ENCODE data around the gene CLEC16A.

The CLEC16A gene

GRCh38 chr16:11160676-11161115 lies 216.3 kb downstream of the CLEC16A start:
- no peak for DNase-seq (ENCODE audit: low spot score)

- no peak for DNase-seq (ENCODE audit: low spot score)
Measured at GRCh38 chr16:11161439-11161838, 217.1 kb downstream of the CLEC16A start.

GRCh38 chr16:11161974-11162373 lies 217.6 kb downstream of the CLEC16A start:
- no peak for DNase-seq (ENCODE audit: low spot score)

GRCh38 chr16:11162586-11163268 lies 218.4 kb downstream of the CLEC16A start:
- no peak for DNase-seq (ENCODE audit: low spot score)

- no peak for DNase-seq (ENCODE audit: low spot score)
Measured at GRCh38 chr16:11163761-11164261, 219.4 kb downstream of the CLEC16A start.

GRCh38 chr16:11164482-11165270 lies 220.3 kb downstream of the CLEC16A start:
- DNase-seq (ENCODE audit: low spot score), result no peak

GRCh38 chr16:11165349-11165748 lies 221.0 kb downstream of the CLEC16A start:
- DNase-seq (ENCODE audit: low spot score), result no peak

- no peak for DNase-seq (ENCODE audit: low spot score)
Measured at GRCh38 chr16:11165894-11166665, 221.7 kb downstream of the CLEC16A start.

- no peak for DNase-seq (ENCODE audit: low spot score)
Measured at GRCh38 chr16:11167581-11167980, 223.2 kb downstream of the CLEC16A start.

GRCh38 chr16:11168386-11169051 lies 224.2 kb downstream of the CLEC16A start:
- DNase-seq (ENCODE audit: low spot score), result no peak

GRCh38 chr16:11169641-11170040 lies 225.3 kb downstream of the CLEC16A start:
- DNase-seq (ENCODE audit: low spot score), result no peak

- no peak for DNase-seq (ENCODE audit: low spot score)
Measured at GRCh38 chr16:11170201-11170600, 225.8 kb downstream of the CLEC16A start.

- no peak for DNase-seq (ENCODE audit: low spot score)
Measured at GRCh38 chr16:11170696-11171447, 226.5 kb downstream of the CLEC16A start.

GRCh38 chr16:11171448-11171709 lies 227.0 kb downstream of the CLEC16A start:
- no peak for DNase-seq (ENCODE audit: low spot score)

GRCh38 chr16:11171757-11172299 lies 227.5 kb downstream of the CLEC16A start:
- DNase-seq (ENCODE audit: low spot score), result no peak

- no peak for DNase-seq (ENCODE audit: low spot score)
Measured at GRCh38 chr16:11173426-11173825, 229.1 kb downstream of the CLEC16A start.

GRCh38 chr16:11174141-11174540 lies 229.8 kb downstream of the CLEC16A start:
- DNase-seq (ENCODE audit: low spot score), result no peak

GRCh38 chr16:11175106-11175786 lies 230.9 kb downstream of the CLEC16A start:
- no peak for DNase-seq (ENCODE audit: low spot score)

GRCh38 chr16:11175787-11176341 lies 231.5 kb downstream of the CLEC16A start:
- no peak for DNase-seq (ENCODE audit: low spot score)

- no peak for DNase-seq (ENCODE audit: low spot score)
Measured at GRCh38 chr16:11177578-11178160, 233.3 kb downstream of the CLEC16A start.
